ENCODE measurements around the gene OMG.

The OMG gene

DNA sequence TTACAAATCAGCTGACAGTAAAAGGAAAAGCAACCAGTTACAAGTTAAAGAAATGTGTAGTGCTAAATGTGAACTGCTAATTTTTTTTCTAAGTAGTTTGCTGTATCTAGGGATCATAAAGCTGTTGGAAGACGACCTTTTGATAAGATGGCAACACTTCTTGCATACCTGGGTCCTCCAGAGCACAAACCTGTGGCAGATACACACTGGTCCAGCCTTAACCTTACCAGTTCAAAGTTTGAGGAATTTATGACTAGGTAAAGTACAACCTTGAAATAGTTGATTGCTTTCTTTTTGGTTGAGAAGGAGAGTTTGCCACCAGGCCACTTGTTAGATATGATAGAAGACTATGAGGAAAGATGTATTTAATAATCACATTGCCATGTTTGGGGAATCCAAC is 35.4 kb downstream of the OMG start:
- DNase-seq (ENCODE audit: low read depth) = no peak
- TF ChIP-seq, protein P1, sequence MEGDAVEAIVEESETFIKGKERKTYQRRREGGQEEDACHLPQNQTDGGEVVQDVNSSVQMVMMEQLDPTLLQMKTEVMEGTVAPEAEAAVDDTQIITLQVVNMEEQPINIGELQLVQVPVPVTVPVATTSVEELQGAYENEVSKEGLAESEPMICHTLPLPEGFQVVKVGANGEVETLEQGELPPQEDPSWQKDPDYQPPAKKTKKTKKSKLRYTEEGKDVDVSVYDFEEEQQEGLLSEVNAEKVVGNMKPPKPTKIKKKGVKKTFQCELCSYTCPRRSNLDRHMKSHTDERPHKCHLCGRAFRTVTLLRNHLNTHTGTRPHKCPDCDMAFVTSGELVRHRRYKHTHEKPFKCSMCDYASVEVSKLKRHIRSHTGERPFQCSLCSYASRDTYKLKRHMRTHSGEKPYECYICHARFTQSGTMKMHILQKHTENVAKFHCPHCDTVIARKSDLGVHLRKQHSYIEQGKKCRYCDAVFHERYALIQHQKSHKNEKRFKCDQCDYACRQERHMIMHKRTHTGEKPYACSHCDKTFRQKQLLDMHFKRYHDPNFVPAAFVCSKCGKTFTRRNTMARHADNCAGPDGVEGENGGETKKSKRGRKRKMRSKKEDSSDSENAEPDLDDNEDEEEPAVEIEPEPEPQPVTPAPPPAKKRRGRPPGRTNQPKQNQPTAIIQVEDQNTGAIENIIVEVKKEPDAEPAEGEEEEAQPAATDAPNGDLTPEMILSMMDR (conservative IDR thresholded peaks at IDR 0.05; ENCODE audit: low read depth, low read length) = no peak
- no peak overlapping the region for H3K4me3 ChIP-seq (ENCODE audit: low read length)

DNA sequence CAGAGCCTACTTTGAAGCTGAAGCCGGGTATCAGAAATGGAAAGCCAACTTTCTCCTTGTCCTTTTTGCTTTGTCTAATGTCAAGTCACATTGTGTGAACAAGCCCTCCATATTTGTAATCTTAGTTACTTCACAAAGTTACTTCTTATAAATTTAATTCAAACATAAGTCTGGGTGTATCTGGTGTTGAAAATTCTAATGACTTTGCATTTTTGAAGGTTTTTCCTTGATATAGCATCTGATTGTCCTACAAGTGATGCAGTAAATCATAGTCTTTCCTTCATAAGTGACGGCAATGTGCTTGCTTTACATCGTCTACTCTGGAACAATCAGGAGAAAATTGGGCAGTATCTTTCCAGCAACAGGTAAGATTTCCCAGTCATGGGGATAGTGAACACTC is 36.9 kb downstream of the OMG start:
- no peak overlapping the region for H3K4me3 ChIP-seq (ENCODE audit: low read length)
- TF ChIP-seq, protein P1 (conservative IDR thresholded peaks at IDR 0.05; ENCODE audit: low read depth, low read length) = no peak
- DNase-seq (ENCODE audit: low read depth) = no peak

DNA sequence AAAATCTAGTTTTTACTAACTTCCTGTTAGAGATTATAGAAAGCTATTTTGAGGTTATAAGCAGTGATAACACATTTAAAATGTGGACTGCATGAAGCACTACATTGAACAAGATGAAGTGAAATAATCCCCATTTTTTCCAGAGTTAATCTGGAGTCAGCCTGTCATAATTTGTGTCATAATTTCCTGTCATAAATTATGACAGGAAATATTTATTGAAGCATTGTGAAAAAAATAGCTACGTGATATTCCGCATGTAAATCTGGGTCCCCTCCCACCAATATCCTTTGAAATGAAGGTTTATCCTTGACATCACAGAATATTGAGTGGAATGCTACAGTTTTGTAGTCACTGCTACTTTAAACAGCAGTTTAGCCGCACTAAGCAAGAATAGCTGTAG is 40.1 kb downstream of the OMG start:
- no peak overlapping the region for H3K4me3 ChIP-seq (ENCODE audit: low read length)
- TF ChIP-seq, protein P1 (conservative IDR thresholded peaks at IDR 0.05; ENCODE audit: low read depth, low read length) = no peak
- no peak for DNase-seq (ENCODE audit: low read depth)

DNA sequence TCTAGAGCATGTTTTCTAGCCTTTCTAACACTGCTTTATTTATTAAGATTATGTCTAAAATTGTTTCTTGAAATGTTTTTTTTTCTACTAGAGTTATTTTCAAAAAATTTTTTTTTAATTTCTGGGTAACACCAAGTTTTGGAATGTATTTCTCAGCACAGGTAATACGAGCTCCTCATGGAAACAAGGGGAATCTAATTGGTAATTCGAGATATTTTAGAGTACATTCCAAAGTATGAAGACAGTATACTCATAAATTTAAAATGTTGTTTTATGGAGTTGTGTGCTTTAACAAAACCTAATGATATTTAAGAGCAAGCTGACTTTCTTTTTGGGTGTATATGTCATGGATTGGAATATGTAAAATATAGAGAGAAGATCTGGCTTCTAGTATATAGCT is 42.4 kb downstream of the OMG start:
- no peak for DNase-seq (ENCODE audit: low read depth)
- TF ChIP-seq, protein P1 (conservative IDR thresholded peaks at IDR 0.05; ENCODE audit: low read depth, low read length) = no peak
- H3K4me3 ChIP-seq (ENCODE audit: low read length) = no peak overlapping the region

DNA sequence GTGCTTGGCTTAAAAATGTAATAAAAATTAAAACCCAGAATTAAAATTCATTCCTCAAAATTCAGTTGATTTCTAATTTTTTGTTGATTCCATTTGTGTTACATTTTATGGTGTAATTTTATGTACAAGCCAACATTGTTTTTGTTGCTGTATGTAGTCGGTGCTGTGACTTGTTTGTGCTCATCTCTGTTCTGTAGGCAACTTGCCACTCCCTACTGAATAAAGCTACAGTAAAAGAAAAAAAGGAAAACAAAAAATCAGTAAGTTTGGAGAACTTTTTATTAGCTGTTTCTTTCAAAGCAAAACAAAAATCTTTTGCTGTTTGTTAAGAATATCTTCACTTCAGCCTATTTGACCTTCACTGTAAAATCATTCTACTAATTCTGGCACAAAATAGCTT is 44.3 kb downstream of the OMG start:
- DNase-seq (ENCODE audit: low read depth) = no peak
- TF ChIP-seq, protein P1 (conservative IDR thresholded peaks at IDR 0.05; ENCODE audit: low read depth, low read length) = no peak
- H3K4me3 ChIP-seq (ENCODE audit: low read length) = no peak overlapping the region

DNA sequence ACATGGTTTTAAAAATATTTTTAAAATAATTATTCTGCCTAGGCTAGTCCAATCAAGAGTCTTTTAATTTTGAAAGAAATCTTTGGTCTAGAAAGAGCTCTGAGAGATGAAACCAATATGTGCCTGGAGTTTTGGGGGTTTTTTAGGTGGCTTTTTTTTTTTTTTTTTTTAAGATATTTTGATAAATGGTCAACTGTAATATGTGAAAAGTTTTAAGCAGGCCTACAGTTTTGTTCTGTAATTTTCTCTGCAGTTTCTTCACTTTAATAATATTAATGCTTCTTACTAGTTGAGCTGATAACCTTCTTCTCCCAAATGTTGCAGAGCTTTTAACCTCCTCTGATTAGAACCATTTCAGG is 45.1 kb downstream of the OMG start:
- DNase-seq (ENCODE audit: low read depth) = no peak
- H3K4me3 ChIP-seq (ENCODE audit: low read length) = no peak overlapping the region
- TF ChIP-seq, protein P1 (conservative IDR thresholded peaks at IDR 0.05; ENCODE audit: low read depth, low read length) = no peak

DNA sequence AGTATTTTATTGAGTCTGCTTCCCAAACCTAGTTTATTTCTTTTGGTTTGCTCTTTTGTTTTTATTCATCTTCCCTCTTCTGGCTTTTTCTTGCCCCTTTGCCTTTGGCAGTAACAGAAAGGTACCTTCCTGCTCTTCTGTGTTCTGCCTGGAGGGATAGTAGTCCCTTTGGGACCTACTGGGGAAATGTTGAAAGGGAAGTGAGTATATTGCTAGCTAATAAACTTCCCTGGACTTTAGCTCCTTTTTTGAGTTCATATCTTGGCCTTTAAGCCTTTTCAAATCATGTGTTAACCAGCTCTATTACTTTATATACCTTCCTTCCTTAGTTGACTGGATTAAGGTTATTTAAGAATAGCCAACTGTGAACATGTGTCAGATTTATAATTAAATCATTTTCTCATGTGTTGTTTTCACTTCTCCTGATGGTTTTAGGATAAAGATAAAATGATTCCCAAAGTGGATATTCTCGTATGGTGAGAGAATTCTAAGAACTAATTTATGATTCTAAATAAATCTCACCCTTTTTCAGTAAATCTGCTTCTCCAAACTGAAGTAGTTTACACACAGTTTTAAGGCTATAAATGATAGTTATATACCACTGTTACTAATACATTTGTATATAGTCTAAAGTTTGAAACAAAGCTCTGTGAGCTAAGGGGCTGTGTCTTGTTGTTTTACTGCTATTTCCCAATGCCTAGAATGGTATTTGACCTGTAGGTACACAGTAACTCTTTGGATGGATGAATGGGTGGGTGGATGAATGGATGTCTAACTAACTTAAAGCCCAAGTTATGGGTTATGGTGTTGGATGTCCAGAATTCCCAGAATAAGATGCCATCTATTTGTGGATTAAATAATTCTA is 45.7 kb downstream of the OMG start:
- H3K4me3 ChIP-seq (ENCODE audit: low read length) = no peak overlapping the region
- no peak for DNase-seq (ENCODE audit: low read depth)
- TF ChIP-seq, protein P1 (conservative IDR thresholded peaks at IDR 0.05; ENCODE audit: low read depth, low read length) = no peak
